HEK293 (cell line): ENCODE results near the gene SPATA24.

Source experiments
- KLF8 ChIP-seq: fragments of 450-650 bp; formaldehyde crosslinking; IDR thresholded peaks from 2 replicates; pipeline ENCODE4 v1.5.1; 2016; ENCODE audit warnings: missing biosample characterization, missing genetic modification characterization
- SCRT1 ChIP-seq: fragments of 450-650 bp; formaldehyde crosslinking; IDR thresholded peaks from 2 replicates; pipeline ENCODE4 v1.5.1; 2016; ENCODE audit warnings: missing biosample characterization, missing genetic modification characterization, borderline replicate concordance
- ZNF10 ChIP-seq: fragments of 450-650 bp; formaldehyde crosslinking; IDR thresholded peaks from 2 replicates; pipeline ENCODE4 v1.5.1; 2017; ENCODE audit warnings: missing biosample characterization, missing genetic modification characterization
- ZNF121 ChIP-seq: fragments of 450-650 bp; formaldehyde crosslinking; IDR thresholded peaks from 2 replicates; pipeline ENCODE4 v1.5.1; 2016; ENCODE audit warnings: missing biosample characterization, missing genetic modification characterization
- ZNF2 ChIP-seq: fragments of 450-650 bp; formaldehyde crosslinking; IDR thresholded peaks from 2 replicates; pipeline ENCODE4 v1.5.1; 2016; ENCODE audit warnings: missing biosample characterization, missing genetic modification characterization
- ZNF292 ChIP-seq: fragments of 450-650 bp; formaldehyde crosslinking; IDR thresholded peaks from 2 replicates; pipeline ENCODE4 v1.5.1; 2016; ENCODE audit warnings: low read depth, missing biosample characterization, missing genetic modification characterization, borderline replicate concordance
- TF ChIP-seq, protein P1 (sequence below): fragments of 450-650 bp; formaldehyde crosslinking; IDR thresholded peaks from 2 replicates; pipeline ENCODE4 v1.5.1; 2016; ENCODE audit warnings: missing biosample characterization, missing genetic modification characterization
- TF ChIP-seq, protein P2 (sequence below): fragments of 450-650 bp; formaldehyde crosslinking; IDR thresholded peaks from 2 replicates; pipeline ENCODE4 v1.5.1; 2016; ENCODE audit warnings: missing biosample characterization, missing genetic modification characterization, low read depth
- TF ChIP-seq, protein P3 (sequence below): fragments of 450-650 bp; formaldehyde crosslinking; IDR thresholded peaks from 2 replicates; pipeline ENCODE4 v1.5.1; 2017; ENCODE audit warnings: missing biosample characterization, missing genetic modification characterization

DNA sequence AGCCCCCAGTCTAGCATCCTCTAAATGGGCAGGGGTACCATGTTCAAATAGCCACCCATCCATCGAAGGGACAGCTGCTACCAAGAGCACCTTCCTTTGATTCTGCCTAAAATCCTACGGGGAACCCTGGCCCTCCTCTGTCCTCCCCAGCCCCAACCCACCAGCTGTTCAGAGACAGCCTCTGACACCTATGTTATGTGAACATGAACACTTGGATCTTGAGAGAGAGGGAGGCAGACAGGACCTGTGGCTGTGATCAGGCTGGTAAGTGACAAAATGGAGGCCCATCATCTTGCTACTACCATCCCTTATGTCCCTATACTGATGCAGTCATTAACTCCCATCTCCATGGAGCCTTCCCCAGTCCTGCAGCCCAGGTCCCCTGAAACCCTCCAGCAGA is 29.0 kb downstream of the SPATA24 start:
- TF ChIP-seq, protein P1, sequence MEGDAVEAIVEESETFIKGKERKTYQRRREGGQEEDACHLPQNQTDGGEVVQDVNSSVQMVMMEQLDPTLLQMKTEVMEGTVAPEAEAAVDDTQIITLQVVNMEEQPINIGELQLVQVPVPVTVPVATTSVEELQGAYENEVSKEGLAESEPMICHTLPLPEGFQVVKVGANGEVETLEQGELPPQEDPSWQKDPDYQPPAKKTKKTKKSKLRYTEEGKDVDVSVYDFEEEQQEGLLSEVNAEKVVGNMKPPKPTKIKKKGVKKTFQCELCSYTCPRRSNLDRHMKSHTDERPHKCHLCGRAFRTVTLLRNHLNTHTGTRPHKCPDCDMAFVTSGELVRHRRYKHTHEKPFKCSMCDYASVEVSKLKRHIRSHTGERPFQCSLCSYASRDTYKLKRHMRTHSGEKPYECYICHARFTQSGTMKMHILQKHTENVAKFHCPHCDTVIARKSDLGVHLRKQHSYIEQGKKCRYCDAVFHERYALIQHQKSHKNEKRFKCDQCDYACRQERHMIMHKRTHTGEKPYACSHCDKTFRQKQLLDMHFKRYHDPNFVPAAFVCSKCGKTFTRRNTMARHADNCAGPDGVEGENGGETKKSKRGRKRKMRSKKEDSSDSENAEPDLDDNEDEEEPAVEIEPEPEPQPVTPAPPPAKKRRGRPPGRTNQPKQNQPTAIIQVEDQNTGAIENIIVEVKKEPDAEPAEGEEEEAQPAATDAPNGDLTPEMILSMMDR (tag by site-specific recombination): no peak
- TF ChIP-seq SCRT1 (tag by site-specific recombination) (0 out of 2 replicates have a peak, but pooled peaks have one; percentile 25), KLF8 (tag by site-specific recombination) (no peak), ZNF121 (tag by site-specific recombination) (no peak), ZNF10 (tag by site-specific recombination) (no peak), ZNF2 (no peak), ZNF292 (no peak)
- TF ChIP-seq, protein P2, sequence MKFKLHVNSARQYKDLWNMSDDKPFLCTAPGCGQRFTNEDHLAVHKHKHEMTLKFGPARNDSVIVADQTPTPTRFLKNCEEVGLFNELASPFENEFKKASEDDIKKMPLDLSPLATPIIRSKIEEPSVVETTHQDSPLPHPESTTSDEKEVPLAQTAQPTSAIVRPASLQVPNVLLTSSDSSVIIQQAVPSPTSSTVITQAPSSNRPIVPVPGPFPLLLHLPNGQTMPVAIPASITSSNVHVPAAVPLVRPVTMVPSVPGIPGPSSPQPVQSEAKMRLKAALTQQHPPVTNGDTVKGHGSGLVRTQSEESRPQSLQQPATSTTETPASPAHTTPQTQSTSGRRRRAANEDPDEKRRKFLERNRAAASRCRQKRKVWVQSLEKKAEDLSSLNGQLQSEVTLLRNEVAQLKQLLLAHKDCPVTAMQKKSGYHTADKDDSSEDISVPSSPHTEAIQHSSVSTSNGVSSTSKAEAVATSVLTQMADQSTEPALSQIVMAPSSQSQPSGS (tag by site-specific recombination): no peak
- TF ChIP-seq, protein P3, sequence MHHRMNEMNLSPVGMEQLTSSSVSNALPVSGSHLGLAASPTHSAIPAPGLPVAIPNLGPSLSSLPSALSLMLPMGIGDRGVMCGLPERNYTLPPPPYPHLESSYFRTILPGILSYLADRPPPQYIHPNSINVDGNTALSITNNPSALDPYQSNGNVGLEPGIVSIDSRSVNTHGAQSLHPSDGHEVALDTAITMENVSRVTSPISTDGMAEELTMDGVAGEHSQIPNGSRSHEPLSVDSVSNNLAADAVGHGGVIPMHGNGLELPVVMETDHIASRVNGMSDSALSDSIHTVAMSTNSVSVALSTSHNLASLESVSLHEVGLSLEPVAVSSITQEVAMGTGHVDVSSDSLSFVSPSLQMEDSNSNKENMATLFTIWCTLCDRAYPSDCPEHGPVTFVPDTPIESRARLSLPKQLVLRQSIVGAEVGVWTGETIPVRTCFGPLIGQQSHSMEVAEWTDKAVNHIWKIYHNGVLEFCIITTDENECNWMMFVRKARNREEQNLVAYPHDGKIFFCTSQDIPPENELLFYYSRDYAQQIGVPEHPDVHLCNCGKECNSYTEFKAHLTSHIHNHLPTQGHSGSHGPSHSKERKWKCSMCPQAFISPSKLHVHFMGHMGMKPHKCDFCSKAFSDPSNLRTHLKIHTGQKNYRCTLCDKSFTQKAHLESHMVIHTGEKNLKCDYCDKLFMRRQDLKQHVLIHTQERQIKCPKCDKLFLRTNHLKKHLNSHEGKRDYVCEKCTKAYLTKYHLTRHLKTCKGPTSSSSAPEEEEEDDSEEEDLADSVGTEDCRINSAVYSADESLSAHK (tag by site-specific recombination): no peak
